GM23338 (cell line): ENCODE measurements around the gene PDE10A. TPM values are rescaled to one million over a fixed set of nuclear protein-coding genes. Genes with fewer than 3 reads are reported as not detected.
"Not testable (repeated sequence)": the region's sequence is repeated elsewhere in the genome, so short reads cannot be mapped to it uniquely, and the experiment has no call there.

Experiments used
- ATAC-seq: fragments of 200-7000 bp; cut with Tn5 transposase; 3 replicates; pipeline ENCODE4 v1.9.1; 2020
- DNase-seq: peaks from one replicate; pipeline ENCODE4 v3.0.0-alpha.2; 2015; ENCODE audit warnings: low spot score
- H2AFZ ChIP-seq: fragments of 200-600 bp; sonication (generic); 2 replicates; pipeline ENCODE4 v1.8.0; 2016; ENCODE audit warnings: antibody characterized with exemption, mild to moderate bottlenecking, moderate library complexity
- H3F3A ChIP-seq: fragments of 200-600 bp; sonication (generic); replicated peaks from 2 replicates; pipeline ENCODE4 v1.8.0; 2017; ENCODE audit warnings: antibody characterized with exemption, mixed run types, low read depth
- H3K27ac ChIP-seq: fragments of 200-600 bp; sonication (generic); 2 replicates; pipeline ENCODE4 v1.6.1; 2016; ENCODE audit warnings: low read depth
- H3K27me3 ChIP-seq: fragments of 200-600 bp; sonication (generic); 2 replicates; pipeline ENCODE4 v1.8.0; 2016; ENCODE audit warnings: mild to moderate bottlenecking, mixed run types, moderate library complexity; ENCODE audit not compliant: insufficient read depth
- H3K36me3 ChIP-seq: fragments of 200-600 bp; sonication (generic); 2 replicates; pipeline ENCODE4 v1.8.0; 2016; ENCODE audit warnings: mild to moderate bottlenecking; ENCODE audit not compliant: insufficient read depth
- H3K4me1 ChIP-seq: fragments of 200-600 bp; sonication (generic); 2 replicates; pipeline ENCODE4 v1.8.0; 2016; ENCODE audit warnings: mild to moderate bottlenecking, moderate library complexity; ENCODE audit not compliant: insufficient read depth
- H3K4me2 ChIP-seq: fragments of 200-600 bp; sonication (generic); 2 replicates; pipeline ENCODE4 v1.7.1; 2017; ENCODE audit warnings: mixed run types
- H3K4me3 ChIP-seq: fragments of 200-600 bp; sonication (generic); 2 replicates; pipeline ENCODE4 v1.6.1; 2016; ENCODE audit warnings: mixed run types
- H3K79me2 ChIP-seq: fragments of 200-600 bp; sonication (generic); replicated peaks from 2 replicates; pipeline ENCODE4 v1.8.0; 2017; ENCODE audit warnings: mild to moderate bottlenecking; ENCODE audit not compliant: insufficient read depth
- H3K9me2 ChIP-seq: fragments of 200-600 bp; sonication (generic); 2 replicates; pipeline ENCODE4 v1.8.0; 2017; ENCODE audit not compliant: insufficient read depth
- H4K20me1 ChIP-seq: fragments of 200-600 bp; sonication (generic); replicated peaks from 2 replicates; pipeline ENCODE4 v1.8.0; 2017; ENCODE audit warnings: mild to moderate bottlenecking; ENCODE audit not compliant: insufficient read depth
- H3K27ac Mint-ChIP-seq: 2 replicates; pipeline ENCODE4 v1.8.0; 2020; ENCODE audit warnings: inconsistent platforms, mild to moderate bottlenecking, moderate library complexity, mixed read lengths
- H3K27me3 Mint-ChIP-seq: 3 replicates; pipeline ENCODE4 v1.8.0; 2022; ENCODE audit warnings: low read depth, mild to moderate bottlenecking, moderate library complexity, mixed read lengths, inconsistent platforms; ENCODE audit not compliant: insufficient read depth, poor library complexity
- H3K36me3 Mint-ChIP-seq: 3 replicates; pipeline ENCODE4 v1.8.0; 2021; ENCODE audit warnings: low read depth, mild to moderate bottlenecking, inconsistent platforms, moderate library complexity, mixed read lengths
- H3K4me1 Mint-ChIP-seq: 3 replicates; pipeline ENCODE4 v1.8.0; 2020; ENCODE audit warnings: mild to moderate bottlenecking, inconsistent platforms, mixed read lengths
- H3K4me3 Mint-ChIP-seq: 3 replicates; pipeline ENCODE4 v1.8.0; 2021; ENCODE audit warnings: moderate library complexity, mild to moderate bottlenecking, inconsistent platforms, mixed read lengths
- H3K9me3 Mint-ChIP-seq: 3 replicates; pipeline ENCODE4 v1.8.0; 2020; ENCODE audit warnings: moderate library complexity, mild to moderate bottlenecking, inconsistent platforms, mixed read lengths
- EZH2 ChIP-seq: fragments of 200-600 bp; sonication (generic); IDR thresholded peaks from one replicate; pipeline ENCODE4 v1.8.0; 2017; ENCODE audit warnings: antibody characterized with exemption, mild to moderate bottlenecking, low read depth; ENCODE audit not compliant: unreplicated experiment
- REST ChIP-seq: IDR thresholded peaks from one replicate; pipeline ENCODE4 v1.6.1; 2018; ENCODE audit warnings: antibody characterized with exemption; ENCODE audit not compliant: unreplicated experiment
- ZNF331 ChIP-seq: fragments of 250-450 bp; sonication (Bioruptor Pico); IDR thresholded peaks from 2 replicates; pipeline ENCODE4 v1.5.0; 2020; ENCODE audit warnings: low read depth, mild to moderate bottlenecking, moderate library complexity
- ZNF462 ChIP-seq: fragments of 250-450 bp; sonication (Bioruptor Pico); IDR thresholded peaks from 2 replicates; pipeline ENCODE4 v1.5.0; 2020; ENCODE audit warnings: mild to moderate bottlenecking, moderate library complexity
- polyA plus RNA-seq: library from polyadenylated mRNA; unstranded; fragments of >200 nt; fragmentation: Nextera tagmentation; extraction: Ambion mirVana; gene quantifications from 2 replicates; pipeline ENCODE4 v1.2.1, GENCODE V29; 2016
- total RNA-seq: library from RNA; depleted of rRNA; stranded (reverse); fragments of >200 nt; shearing (Covaris generic); gene quantifications from 2 replicates; pipeline ENCODE4 v1.2.3, GENCODE V29; 2014

The PDE10A gene
- total and polyA plus RNA-seq, 2 experiments from 2014 or later: 0.50 to 3.9 TPM

- no peak for TF ChIP-seq ZNF462 (CRISPR knock-in tag)
- no peak for TF ChIP-seq REST
- TF ChIP-seq ZNF331 (CRISPR knock-in tag): no peak
- no peak for TF ChIP-seq EZH2
Measured at GRCh38 chr6:165621940-165622339, 41.1 kb downstream of the PDE10A start (continued).

- ATAC-seq, H3K27me3 ChIP-seq, H3K4me1 Mint-ChIP-seq: not testable (repeated sequence)
Measured at GRCh38 chr6:165618891-165619290, 44.1 kb downstream of the PDE10A start.

More at GRCh38 chr6:165618891-165619290, 44.1 kb downstream of the PDE10A start:
- not testable (repeated sequence) for H2AFZ ChIP-seq, H3K27ac Mint-ChIP-seq, H3K36me3 Mint-ChIP-seq, H3F3A ChIP-seq, DNase-seq, H3K27me3 Mint-ChIP-seq, H3K4me3 ChIP-seq, H3K9me3 Mint-ChIP-seq, H3K9me2 ChIP-seq, H3K4me3 Mint-ChIP-seq, H3K79me2 ChIP-seq, H4K20me1 ChIP-seq, H3K27ac ChIP-seq, H3K4me2 ChIP-seq, H3K36me3 ChIP-seq
- peaks cover 21% of the 10 kb centered on the region for H3K4me1 ChIP-seq
